Embryonic facial prominence (tissue), 1 donor: ENCODE data around the gene ARHGAP36.

Experiments
- DNase-seq: peaks from one replicate; pipeline ENCODE4 v3.0.0-alpha.2; 2016; ENCODE audit errors: extremely low spot score

Gene ARHGAP36

DNA sequence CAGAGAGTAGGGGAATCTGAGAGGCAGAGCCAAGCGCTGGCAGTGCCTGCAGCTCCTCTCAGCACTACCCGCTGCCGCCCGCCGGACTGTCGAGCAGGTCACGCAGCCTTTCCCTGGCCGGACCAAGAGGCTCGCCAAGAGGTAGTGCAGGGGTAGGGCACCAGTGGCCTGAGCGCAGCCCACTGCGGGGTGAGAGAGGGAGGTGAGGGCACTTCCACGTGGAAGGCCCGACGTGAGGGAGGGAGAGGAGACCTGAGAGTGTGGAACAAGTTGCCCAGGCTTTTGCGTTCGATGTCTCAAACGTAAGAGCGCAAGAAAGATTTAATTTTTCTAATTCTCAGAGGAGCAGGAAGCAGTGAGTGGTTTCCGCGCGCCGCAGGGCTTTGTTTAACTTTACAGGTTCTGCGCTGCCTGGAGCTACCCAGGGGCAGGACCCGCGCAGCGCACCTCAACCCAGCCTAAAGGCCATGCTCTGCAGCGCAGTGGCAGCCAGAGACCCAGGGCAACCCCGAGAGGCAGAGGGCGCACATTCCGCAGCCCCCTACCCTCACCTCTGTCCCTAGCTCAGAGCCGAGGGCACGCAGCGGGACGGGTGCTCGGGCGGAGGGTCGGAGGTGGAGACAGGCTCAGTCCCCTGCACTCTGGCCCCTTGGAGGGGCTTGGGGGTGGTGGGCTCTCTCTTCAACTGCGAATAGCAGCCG lies 14.9 kb downstream of the ARHGAP36 start:
- no peak for DNase-seq

DNA sequence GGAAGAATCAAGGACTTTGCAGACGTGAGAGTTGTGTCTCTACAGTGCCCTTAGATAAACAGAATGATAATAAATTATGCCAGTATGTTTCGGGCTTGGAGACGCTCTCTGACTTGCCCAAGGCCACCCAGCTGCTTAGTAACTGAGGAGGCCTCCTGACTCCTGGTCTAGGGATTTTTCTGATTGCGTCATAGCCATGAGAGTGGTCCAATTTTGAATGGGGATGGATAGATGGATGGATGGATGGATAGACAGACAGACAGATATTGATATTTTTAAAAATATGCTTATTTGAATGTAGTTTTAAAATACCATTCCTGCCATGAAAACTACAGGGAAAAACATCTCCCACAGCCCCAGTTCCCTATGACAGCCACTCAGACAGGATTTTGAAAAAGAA lies 15.5 kb downstream of the ARHGAP36 start:
- DNase-seq: no peak

DNA sequence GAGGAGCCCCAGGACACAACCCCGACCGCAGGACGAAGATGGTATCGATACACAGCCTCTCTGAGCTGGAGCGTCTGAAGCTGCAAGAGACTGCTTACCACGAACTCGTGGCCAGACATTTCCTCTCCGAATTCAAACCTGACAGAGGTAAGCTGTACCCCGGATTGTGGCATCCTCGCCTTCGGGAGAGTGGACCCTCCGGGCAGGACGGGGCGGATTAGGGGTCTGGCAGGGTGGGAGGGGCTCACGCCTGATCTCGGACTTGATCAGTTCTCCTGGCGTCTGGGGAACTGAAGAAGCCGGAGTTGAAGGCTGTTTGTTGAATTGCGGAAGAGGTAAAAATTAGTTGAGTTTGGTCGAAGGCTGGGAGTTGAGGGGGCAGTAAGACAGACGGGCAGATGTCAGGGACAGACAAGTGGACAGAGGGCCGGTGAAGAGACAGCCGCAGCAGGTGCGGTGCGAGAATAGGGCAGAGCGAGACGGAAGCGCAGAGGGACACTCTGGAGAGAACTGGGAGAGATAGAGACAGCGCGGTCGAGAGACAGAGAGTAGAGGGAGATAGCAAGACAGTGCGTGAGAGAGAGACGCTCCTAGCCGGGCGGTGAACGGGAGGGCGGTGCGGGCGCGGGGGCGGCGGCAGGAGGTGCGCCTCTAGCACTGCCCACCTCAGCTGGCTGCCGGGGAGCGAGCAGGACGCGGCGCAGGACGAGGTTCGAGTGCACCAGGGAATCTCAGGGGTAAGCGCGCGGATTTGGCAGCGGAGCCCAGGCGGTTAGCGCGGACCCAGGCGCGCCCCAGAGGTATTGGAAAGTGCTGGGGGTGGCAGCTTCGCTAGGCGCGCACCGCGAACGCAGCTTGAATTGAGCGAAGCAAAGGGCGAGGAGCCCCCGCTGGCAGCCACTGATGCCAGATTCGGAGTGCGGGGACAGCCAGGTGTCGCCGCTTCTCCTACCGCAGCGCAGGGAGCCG lies 23.9 kb downstream of the ARHGAP36 start:
- no peak for DNase-seq

DNA sequence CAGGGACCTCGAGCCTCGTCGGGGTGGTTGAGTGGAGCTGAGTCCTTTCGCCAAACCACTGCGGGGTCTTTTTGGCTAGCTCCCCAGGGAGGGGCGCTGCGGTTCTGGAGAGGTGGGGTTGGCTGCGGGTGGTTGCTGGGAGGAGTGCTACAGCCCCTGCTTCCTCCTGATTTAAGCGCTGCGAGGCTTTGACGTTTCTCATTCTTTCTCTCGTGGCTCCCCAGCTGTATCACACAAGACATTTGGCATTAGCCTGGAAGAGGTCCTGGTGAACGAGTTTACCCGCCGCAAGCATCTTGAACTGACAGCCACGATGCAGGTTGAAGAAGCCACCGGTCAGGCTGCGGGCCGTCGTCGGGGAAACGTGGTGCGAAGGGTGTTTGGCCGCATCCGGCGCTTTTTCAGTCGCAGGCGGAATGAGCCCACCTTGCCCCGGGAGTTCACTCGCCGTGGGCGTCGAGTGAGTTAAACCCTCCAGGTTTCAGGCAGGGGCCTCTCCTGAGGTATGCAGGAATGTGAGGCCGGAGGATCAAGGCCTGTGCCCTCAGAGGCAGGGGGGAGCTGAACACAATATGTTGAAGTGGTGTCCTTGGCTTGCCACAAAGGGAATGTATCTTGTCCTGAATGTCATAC lies 25.5 kb downstream of the ARHGAP36 start:
- no peak for DNase-seq

DNA sequence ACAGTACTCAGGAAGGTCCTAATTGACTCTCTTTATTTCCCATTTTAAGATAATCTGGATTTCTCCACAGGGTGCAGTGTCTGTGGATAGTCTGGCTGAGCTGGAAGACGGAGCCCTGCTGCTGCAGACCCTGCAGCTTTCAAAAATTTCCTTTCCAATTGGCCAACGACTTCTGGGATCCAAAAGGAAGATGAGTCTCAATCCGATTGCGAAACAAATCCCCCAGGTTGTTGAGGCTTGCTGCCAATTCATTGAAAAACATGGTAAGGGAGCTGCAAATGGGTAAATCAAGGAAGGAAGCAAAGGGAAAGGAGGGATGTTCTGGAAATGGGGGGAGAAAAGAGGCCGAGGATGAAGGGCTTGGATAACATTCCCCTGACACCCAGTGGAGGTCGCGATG lies 26.0 kb downstream of the ARHGAP36 start:
- DNase-seq: no peak

DNA sequence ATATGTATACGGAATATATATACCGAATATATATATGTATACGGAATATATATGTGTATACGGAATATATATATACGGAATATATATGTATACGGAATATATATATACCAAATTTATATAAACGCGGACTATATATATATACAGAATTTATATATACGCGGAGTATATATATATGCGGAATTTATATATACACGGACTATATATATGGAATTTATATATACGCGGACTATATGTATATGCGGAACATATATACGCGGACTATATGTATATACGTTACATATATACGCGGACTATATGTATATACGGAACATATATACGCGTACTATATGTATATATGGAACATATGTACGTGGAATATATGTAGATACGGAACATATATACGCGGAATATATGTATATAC lies 78.6 kb downstream of the ARHGAP36 start:
- no peak for DNase-seq

DNA sequence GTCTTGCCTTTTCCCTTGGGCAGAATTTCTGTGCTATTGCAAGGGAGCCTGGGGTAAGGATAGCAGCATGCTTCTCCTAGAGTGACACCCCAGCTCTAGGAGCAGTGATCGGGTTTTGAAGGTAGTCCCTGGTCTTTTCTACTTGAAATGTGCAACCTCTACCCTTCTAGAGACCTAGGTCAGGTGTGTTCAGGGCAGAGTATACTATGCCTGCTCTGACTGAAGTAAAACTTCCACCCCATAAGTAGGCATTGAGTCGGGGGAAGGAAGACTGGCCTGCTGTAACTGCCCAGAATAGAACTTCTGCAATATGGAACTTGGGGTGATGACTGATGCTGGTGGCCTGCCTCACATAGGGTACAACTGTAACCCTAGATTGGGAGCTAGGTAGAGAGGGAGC lies 80.9 kb downstream of the ARHGAP36 start:
- DNase-seq: no peak
